Heart left ventricle (tissue), 16 donors: ENCODE measurements around the gene WDR89. TPM values are rescaled to one million over a fixed set of nuclear protein-coding genes. Genes with fewer than 3 reads are reported as not detected.
"Not testable (repeated sequence)": the region's sequence is repeated elsewhere in the genome, so short reads cannot be mapped to it uniquely, and the experiment has no call there.

Source experiments
- ATAC-seq, 4 donors: fragments of 200-7000 bp; cut with Tn5 transposase; one replicate each; pipeline ENCODE4 v1.9.1; 2020 to 2022; ENCODE audit warnings: moderate library complexity in 4 of 4, mild to moderate bottlenecking in 3 of 4, moderate number of reproducible peaks in 1 of 4
- DNase-seq, 5 donors: peaks; one replicate each; pipeline ENCODE4 v3.0.0-alpha.2; 2020
- H3K27ac ChIP-seq, 12 donors: fragments of 200-600 bp; sonication (generic) in 4 of 12; one replicate each; pipeline versions ENCODE4 v1.5.0 to v1.8.0; 2016 to 2022; ENCODE audit warnings: mild to moderate bottlenecking in 2 of 12
- H3K27me3 ChIP-seq, 9 donors: fragments of 200-600 bp; sonication (generic) in 2 of 9; one replicate each; pipeline versions ENCODE4 v1.5.1 to v1.8.0; 2016 to 2022; ENCODE audit warnings: mild to moderate bottlenecking in 3 of 9
- H3K36me3 ChIP-seq, 9 donors: fragments of 200-600 bp; sonication (generic) in 2 of 9; one replicate each; pipeline versions ENCODE4 v1.5.0 to v1.8.0; 2018 to 2022; ENCODE audit warnings: mild to moderate bottlenecking in 2 of 9
- H3K4me1 ChIP-seq, 12 donors: fragments of 200-600 bp; sonication (generic) in 4 of 12; one replicate each; pipeline versions ENCODE4 v1.5.0 to v1.8.0; 2016 to 2022; ENCODE audit warnings: mild to moderate bottlenecking in 3 of 12
- H3K4me3 ChIP-seq, 12 donors: fragments of 200-600 bp; sonication (generic) in 4 of 12; one replicate each; pipeline versions ENCODE4 v1.5.0 to v1.8.0; 2017 to 2022; ENCODE audit warnings: mild to moderate bottlenecking in 9 of 12, moderate library complexity in 4 of 12
- H3K9me3 ChIP-seq, 12 donors: fragments of 200-600 bp; sonication (generic) in 4 of 12; one replicate each; pipeline versions ENCODE4 v1.5.0 to v1.8.0; 2016 to 2022; ENCODE audit warnings: mild to moderate bottlenecking in 1 of 12
- POLR2A ChIP-seq, 2 donors: fragments of 450-650 bp; IDR thresholded peaks; one replicate each; pipeline ENCODE4 v1.6.1; 2017; ENCODE audit warnings: antibody characterized with exemption in 2 of 2, mild to moderate bottlenecking in 2 of 2, moderate library complexity in 2 of 2
- WGBS, 4 donors: extraction: QIAGEN DNeasy Blood & Tissue Kit in 2 of 4; methylation state at CpG; one replicate each; pipeline versions ENCODE4 v1.1.5 to v1.1.7; 2013 to 2018; 5-methylcytosine and 5-hydroxymethylcytosine counted together
- intact Hi-C, 10 donors: fragments of 100-400 bp; cut with DNase I; formaldehyde crosslinking; loops; one replicate each; pipeline versions ENCODE4 v1.11.1 to v1.14.2; 2022
- polyA plus RNA-seq, 2 donors: library from polyadenylated mRNA; stranded (reverse); fragments of 200-250 nt; gene quantifications; one replicate each; pipeline ENCODE4 v1.2.3, GENCODE V29; 2013
- total RNA-seq, 9 donors: library from RNA; depleted of rRNA in 2 of 9; stranded (reverse); fragments of >200 nt in 2 of 9; fragmentation: NEBNext Ultra II Directional in 3 of 9; extraction: Animal tissue kit (Norgen Biotek cat#: 25700) in 3 of 9; gene quantifications; one replicate each; pipeline versions ENCODE4 v1.1.0 to v1.2.4, GENCODE V29; 2016 to 2023
- TF ChIP-seq, protein P1 (sequence below), 12 donors: fragments of 200-600 bp; sonication (generic) in 4 of 12; IDR thresholded peaks; one replicate each; pipeline versions ENCODE4 v1.5.0 to v1.8.0; 2018 to 2022; ENCODE audit warnings: antibody characterized with exemption in 12 of 12, mild to moderate bottlenecking in 5 of 12
- donor health status: ischemic (EF 13 %, LVEDD 7.1; RV severe dilation, severe dysfunction).
- donor health status: healthy with polysubstance abuse.
- donor health status: DM: no; HTN: yes; CAD: no.
- donor health status: DM: no; HTN: no; CAD: no.
- donor health status: ischemic (EF 25% LVEDD 6.9; RV normal size, moderate dysfunction).
- donor health status: ischemic (EF 25% LVEDD 5.7; RV mildly dilated, moderate dysfunction).
- donor health status: healthy.
- donor health status: DM: yes; HTN: yes; CAD: no.
- donor health status: ischemic (EF 35%, LVEDD 5.7; RV mildly dilated, moderate dysfunction).
- donor health status: nonischemic (EF 11% LVEDD 7.7; RV severe dilation, severe dysfunction).
- donor health status: DM: yes; HTN: yes; CAD: no.
- donor health status: PGD.
- donor health status: ischemic (EF 29% LVEDD 5.4; RV normal size, mild dysfunction).
- donor health status: nonischemic (EF 23%, LVEDD 6.1; RV moderate dilation, normal function).

The WDR89 gene
- total and polyA plus RNA-seq, 11 donors, result 3.1 to 7.6 (median 6.3) TPM

DNA sequence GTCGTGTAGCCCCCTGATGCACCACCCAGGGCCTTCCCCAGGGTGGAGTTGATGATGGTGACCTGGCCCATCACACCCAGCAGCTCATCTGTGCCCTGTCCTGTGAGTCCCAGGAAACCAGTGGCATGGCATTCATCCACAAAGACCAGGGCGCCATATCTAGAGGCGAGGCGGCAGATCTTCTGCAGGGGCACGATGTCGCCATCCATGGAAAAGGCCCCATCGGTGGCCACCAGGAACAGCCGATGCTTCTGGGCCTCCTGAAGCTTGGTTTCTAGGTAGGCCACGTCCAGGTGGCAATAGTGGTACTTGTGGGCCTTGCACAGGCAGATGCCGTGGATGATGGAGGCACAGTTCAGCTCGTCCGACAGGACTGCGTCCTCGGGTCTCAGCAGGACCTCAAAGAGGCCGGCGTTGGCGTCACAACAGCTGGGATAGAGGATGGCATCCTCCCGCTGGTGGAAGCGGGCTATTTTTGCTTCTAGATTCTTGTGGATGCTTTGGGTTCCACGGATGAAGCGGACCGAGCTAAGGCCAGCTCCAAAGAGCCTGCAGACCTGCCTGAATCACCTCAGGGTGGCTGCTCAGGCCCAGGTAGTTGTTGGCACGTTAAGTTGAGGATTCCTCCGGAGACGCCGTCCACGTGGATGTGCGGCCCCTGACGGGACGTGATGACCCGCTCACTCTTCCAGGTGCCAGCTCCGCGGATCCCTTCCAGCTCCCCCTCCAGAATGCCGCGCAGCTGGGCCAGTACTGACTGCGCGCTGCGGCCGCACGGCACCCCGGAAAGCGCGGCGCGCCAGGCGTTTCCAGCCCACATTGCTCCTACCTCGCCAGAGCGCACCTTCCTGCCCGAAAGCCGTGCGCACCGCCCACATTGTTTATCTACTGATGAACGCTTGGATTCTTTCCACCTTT is 47.0 kb downstream of the WDR89 start:
- intact Hi-C loops, result no loop called here
- WGBS, 4 donors, result 95 to 97% (median 96%) methylated on average over 33 to 53 of the region's 53 CpGs

DNA sequence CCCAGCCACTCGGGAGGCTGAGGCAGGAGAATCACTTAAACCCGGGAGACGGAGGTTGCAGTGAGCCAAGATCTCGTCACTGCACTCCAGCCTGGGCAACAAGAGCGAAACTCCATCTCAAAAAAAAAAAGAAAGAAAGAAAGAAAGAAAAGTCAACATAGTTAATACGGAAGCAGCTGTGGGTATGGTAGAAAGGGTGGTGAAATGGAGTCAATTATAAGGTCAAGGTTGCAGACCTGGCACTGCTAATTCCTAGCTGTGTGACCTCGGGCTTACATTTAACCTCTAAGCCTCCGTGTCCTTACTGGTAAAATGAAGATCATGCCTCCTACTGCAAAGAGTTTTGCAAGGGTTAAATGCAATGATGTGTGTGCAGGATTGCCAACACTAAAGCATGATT is 58.6 kb downstream of the WDR89 start:
- H3K36me3 ChIP-seq, DNase-seq, intact Hi-C loops, ATAC-seq, H3K4me1 ChIP-seq, H3K27ac ChIP-seq, H3K27me3 ChIP-seq, H3K4me3 ChIP-seq, H3K9me3 ChIP-seq: not testable (repeated sequence)
- WGBS, 4 donors, result 88 to 91% (median 90%) methylated on average over 8 of the region's 8 CpGs

More for the DNA sequence above, 47.0 kb downstream of the WDR89 start:
- no peak for DNase-seq
- Histone ChIP-seq H3K9me3 (peaks cover 0 to 42% (median 17%) of the 10 kb centered on the region in 12 donors), H3K27ac (no peak overlapping the region), H3K36me3 (peaks cover 0 to 20% (median 13%) of the 10 kb centered on the region in 9 donors), H3K4me3 (no peak overlapping the region), H3K27me3 (no peaks in the 10 kb centered on the region), H3K4me1 (no peaks in the 10 kb centered on the region)
- ATAC-seq, result no peak
- no peak for TF ChIP-seq POLR2A (IDR thresholded peaks at IDR 0.05)
- TF ChIP-seq, protein P1, sequence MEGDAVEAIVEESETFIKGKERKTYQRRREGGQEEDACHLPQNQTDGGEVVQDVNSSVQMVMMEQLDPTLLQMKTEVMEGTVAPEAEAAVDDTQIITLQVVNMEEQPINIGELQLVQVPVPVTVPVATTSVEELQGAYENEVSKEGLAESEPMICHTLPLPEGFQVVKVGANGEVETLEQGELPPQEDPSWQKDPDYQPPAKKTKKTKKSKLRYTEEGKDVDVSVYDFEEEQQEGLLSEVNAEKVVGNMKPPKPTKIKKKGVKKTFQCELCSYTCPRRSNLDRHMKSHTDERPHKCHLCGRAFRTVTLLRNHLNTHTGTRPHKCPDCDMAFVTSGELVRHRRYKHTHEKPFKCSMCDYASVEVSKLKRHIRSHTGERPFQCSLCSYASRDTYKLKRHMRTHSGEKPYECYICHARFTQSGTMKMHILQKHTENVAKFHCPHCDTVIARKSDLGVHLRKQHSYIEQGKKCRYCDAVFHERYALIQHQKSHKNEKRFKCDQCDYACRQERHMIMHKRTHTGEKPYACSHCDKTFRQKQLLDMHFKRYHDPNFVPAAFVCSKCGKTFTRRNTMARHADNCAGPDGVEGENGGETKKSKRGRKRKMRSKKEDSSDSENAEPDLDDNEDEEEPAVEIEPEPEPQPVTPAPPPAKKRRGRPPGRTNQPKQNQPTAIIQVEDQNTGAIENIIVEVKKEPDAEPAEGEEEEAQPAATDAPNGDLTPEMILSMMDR (IDR thresholded peaks at IDR 0.05), result no peak

- Histone ChIP-seq H3K27ac (no peak overlapping the region), H3K4me1 (no peaks in the 10 kb centered on the region), H3K36me3 (no peaks in the 10 kb centered on the region), H3K9me3 (no peaks in the 10 kb centered on the region), H3K27me3 (no peaks in the 10 kb centered on the region), H3K4me3 (no peak overlapping the region)
- 47 to 54% (median 49%) methylated on average over 4 of the region's 4 CpGs for WGBS, 4 donors
- ATAC-seq, result no peak
- TF ChIP-seq, protein P1 (IDR thresholded peaks at IDR 0.05), result no peak
- TF ChIP-seq POLR2A (IDR thresholded peaks at IDR 0.05), result no peak
- no peak for DNase-seq
- intact Hi-C loops, result no loop called here
These were observed 60.2 kb downstream of the WDR89 start for GRCh38 chr14:63581491-63581890.

- DNase-seq, result no peak
- H3K4me3 ChIP-seq, result no peak overlapping the region
- TF ChIP-seq, protein P1 (IDR thresholded peaks at IDR 0.05), result no peak
- TF ChIP-seq POLR2A (IDR thresholded peaks at IDR 0.05), result no peak
- no peak for ATAC-seq
- no peaks in the 10 kb centered on the region for H3K9me3 ChIP-seq
- WGBS, 4 donors, result 82 to 100% (median 97%) methylated on average over 1 of the region's 1 CpG
- H3K36me3 ChIP-seq, result no peaks in the 10 kb centered on the region
- no peaks in the 10 kb centered on the region for H3K4me1 ChIP-seq
- no peak overlapping the region for H3K27ac ChIP-seq
- intact Hi-C loops, result no loop called here
- no peaks in the 10 kb centered on the region for H3K27me3 ChIP-seq
These were observed 63.4 kb downstream of the WDR89 start for GRCh38 chr14:63578300-63578699.
